K562 (cell line): Measurements from ENCODE around the gene FAM83F. TPM values are rescaled to one million over a fixed set of nuclear protein-coding genes. Genes with fewer than 3 reads are reported as not detected.

ENCODE experiments used
- CREM ChIP-seq: IDR thresholded peaks from 2 replicates; pipeline ENCODE4 v1.6.1; 2014; ENCODE audit warnings: antibody characterized with exemption, low read depth
- ESRRB ChIP-seq: fragments of 250-450 bp; sonication (Bioruptor Pico); IDR thresholded peaks from 2 replicates; pipeline ENCODE4 v1.5.0; 2020; ENCODE audit warnings: mild to moderate bottlenecking, moderate library complexity, borderline replicate concordance
- EWSR1 ChIP-seq: fragments of 450-650 bp; IDR thresholded peaks from 2 replicates; pipeline ENCODE4 v1.6.1; 2018; ENCODE audit warnings: borderline replicate concordance, mild to moderate bottlenecking, low read depth, moderate library complexity; ENCODE audit not compliant: partially characterized antibody
- KDM5B ChIP-seq: fragments of 200-600 bp; sonication (generic); IDR thresholded peaks from 2 replicates; pipeline ENCODE4 v1.6.1; 2012; ENCODE audit warnings: low read depth, mild to moderate bottlenecking, moderate library complexity, low read length, control low read depth, inconsistent platforms; ENCODE audit not compliant: insufficient replicate concordance
- MTA1 ChIP-seq: fragments of 450-650 bp; IDR thresholded peaks from 2 replicates; pipeline ENCODE4 v1.6.1; 2017; ENCODE audit warnings: borderline replicate concordance
- NRF1 ChIP-seq, 2 experiments: fragments of 450-650 bp; IDR thresholded peaks in 1 of 2; conservative IDR thresholded peaks in 1 of 2; 2 replicates each; pipeline ENCODE4 v1.6.1; 2014; ENCODE audit warnings: mild to moderate bottlenecking in 2 of 2
- PCBP1 ChIP-seq: fragments of 200-400 bp; formaldehyde crosslinking; IDR thresholded peaks from 2 replicates; pipeline ENCODE4 v1.6.1; 2018; ENCODE audit warnings: mild to moderate bottlenecking, low read depth, low read length; ENCODE audit not compliant: poor library complexity, severe bottlenecking
- SAFB2 ChIP-seq: fragments of 200-400 bp; formaldehyde crosslinking; IDR thresholded peaks from 2 replicates; pipeline ENCODE4 v1.6.1; 2018; ENCODE audit warnings: borderline replicate concordance, low read length, low read depth, moderate library complexity; ENCODE audit not compliant: severe bottlenecking
- SAP30 ChIP-seq: fragments of 200-600 bp; sonication (generic); IDR thresholded peaks from 2 replicates; pipeline ENCODE4 v1.6.1; 2012; ENCODE audit warnings: borderline replicate concordance, low read depth, mild to moderate bottlenecking, moderate library complexity, low read length, control low read depth, inconsistent platforms; ENCODE audit not compliant: insufficient read depth, poor library complexity, severe bottlenecking
- SMAD3 ChIP-seq: fragments of 450-650 bp; formaldehyde crosslinking; conservative IDR thresholded peaks from 2 replicates; pipeline ENCODE4 v1.4.0; 2020; ENCODE audit warnings: mild to moderate bottlenecking
- STAT5B ChIP-seq: fragments of 250-450 bp; sonication (Bioruptor Pico); IDR thresholded peaks from 2 replicates; pipeline ENCODE4 v1.8.0; 2021; ENCODE audit warnings: mild to moderate bottlenecking, inconsistent platforms
- ZC3H11A ChIP-seq: IDR thresholded peaks from 2 replicates; pipeline ENCODE4 v1.6.1; 2012; ENCODE audit warnings: low read depth, low read length, improper control_type of control experiment
- ZNF124 ChIP-seq: sonication (generic); formaldehyde crosslinking; IDR thresholded peaks from 2 replicates; pipeline ENCODE4 v1.8.1; 2022; ENCODE audit warnings: missing genetic modification reagents
- polyA plus RNA-seq, 8 experiments: library from polyadenylated mRNA; depleted of rRNA in 4 of 8; stranded (reverse) in 5 of 8; unstranded in 3 of 8; fragments of >200 nt; fragmentation: Nextera tagmentation in 2 of 8; fragmentation: Illumina TruSeq in 1 of 8; extraction: Ambion mirVana in 2 of 8; extraction: Trizol in 1 of 8; gene quantifications; 2 replicates each; pipeline versions ENCODE4 v1.2.1 to v1.2.3, GENCODE V29; 2011 to 2014; ENCODE audit warnings: inconsistent platforms in 1 of 8, missing spikeins in 1 of 8
- total RNA-seq, 7 experiments: library from RNA; depleted of rRNA in 6 of 7; stranded (reverse); fragments of >200 nt in 6 of 7; fragmentation: Illumina TruSeq in 2 of 7; extraction: Trizol in 2 of 7; gene quantifications; 2 replicates each; pipeline versions ENCODE4 v1.2.1 to v1.2.3, GENCODE V29; 2011 to 2021; ENCODE audit warnings: low replicate concordance in 1 of 7
- TF ChIP-seq, protein P1 (sequence below): sonication (generic); formaldehyde crosslinking; IDR thresholded peaks from 2 replicates; pipeline ENCODE4 v1.8.0; 2023; ENCODE audit warnings: mild to moderate bottlenecking, missing genetic modification reagents
- TF ChIP-seq, protein P2 (sequence below): fragments of 450-650 bp; IDR thresholded peaks from one replicate; pipeline ENCODE4 v1.6.1; 2018; ENCODE audit warnings: mild to moderate bottlenecking, moderate library complexity; ENCODE audit not compliant: partially characterized antibody
- TF ChIP-seq, protein P3 (sequence below): sonication (generic); formaldehyde crosslinking; IDR thresholded peaks from 2 replicates; pipeline ENCODE4 v1.8.0; 2022; ENCODE audit warnings: mild to moderate bottlenecking, missing genetic modification reagents
- TF ChIP-seq, protein P4 (sequence below): fragments of 200-800 bp; sonication (Bioruptor generic); IDR thresholded peaks from 2 replicates; pipeline ENCODE4 v1.6.1; 2017; ENCODE audit warnings: missing genetic modification characterization, missing compliant biosample characterization

Gene FAM83F
- total and polyA plus RNA-seq, 9 of the 15 experiments (the other 6 are each of a cell fraction or from before 2014, with no cell fraction given) = under 0.01 to 0.13 (median 0.04) TPM; not detected in 1

DNA sequence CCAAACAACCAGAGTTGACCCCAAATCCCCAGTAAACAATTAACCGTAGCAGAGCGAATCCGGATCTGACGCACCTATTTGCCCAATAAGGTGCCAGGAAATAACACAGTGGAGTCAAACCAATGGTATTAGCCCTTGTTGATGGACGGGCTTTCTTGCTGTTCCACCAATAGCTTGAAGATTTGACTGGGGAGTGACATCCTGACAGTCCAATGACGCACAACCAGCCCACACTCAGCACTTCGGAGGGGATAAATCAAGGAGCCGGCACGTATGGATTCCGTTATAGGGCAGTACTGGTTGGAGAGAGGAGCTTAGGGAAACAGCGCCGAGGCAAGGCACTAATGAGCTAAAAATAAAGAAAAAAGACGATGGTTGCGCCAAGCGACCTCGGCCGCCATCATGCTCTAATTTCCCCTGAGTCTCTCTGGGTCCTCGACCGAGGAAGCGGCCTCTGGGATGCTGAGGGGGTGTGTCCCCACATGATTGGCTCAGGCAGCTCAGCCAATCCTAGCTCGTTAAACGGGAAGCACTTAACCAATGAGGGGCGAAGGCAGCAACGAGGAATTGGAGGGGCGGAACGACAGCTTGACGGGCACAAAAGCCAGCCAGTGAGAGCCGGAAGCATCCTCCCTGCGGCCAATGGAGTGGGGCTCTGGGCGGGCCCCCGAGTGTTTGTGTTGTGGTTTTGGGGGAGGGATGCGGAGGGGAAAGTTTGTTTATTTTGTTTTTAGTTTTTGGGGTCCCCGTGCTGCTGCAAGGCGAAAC, 49.5 kb downstream of the FAM83F start (continued):
- TF ChIP-seq, protein P1, sequence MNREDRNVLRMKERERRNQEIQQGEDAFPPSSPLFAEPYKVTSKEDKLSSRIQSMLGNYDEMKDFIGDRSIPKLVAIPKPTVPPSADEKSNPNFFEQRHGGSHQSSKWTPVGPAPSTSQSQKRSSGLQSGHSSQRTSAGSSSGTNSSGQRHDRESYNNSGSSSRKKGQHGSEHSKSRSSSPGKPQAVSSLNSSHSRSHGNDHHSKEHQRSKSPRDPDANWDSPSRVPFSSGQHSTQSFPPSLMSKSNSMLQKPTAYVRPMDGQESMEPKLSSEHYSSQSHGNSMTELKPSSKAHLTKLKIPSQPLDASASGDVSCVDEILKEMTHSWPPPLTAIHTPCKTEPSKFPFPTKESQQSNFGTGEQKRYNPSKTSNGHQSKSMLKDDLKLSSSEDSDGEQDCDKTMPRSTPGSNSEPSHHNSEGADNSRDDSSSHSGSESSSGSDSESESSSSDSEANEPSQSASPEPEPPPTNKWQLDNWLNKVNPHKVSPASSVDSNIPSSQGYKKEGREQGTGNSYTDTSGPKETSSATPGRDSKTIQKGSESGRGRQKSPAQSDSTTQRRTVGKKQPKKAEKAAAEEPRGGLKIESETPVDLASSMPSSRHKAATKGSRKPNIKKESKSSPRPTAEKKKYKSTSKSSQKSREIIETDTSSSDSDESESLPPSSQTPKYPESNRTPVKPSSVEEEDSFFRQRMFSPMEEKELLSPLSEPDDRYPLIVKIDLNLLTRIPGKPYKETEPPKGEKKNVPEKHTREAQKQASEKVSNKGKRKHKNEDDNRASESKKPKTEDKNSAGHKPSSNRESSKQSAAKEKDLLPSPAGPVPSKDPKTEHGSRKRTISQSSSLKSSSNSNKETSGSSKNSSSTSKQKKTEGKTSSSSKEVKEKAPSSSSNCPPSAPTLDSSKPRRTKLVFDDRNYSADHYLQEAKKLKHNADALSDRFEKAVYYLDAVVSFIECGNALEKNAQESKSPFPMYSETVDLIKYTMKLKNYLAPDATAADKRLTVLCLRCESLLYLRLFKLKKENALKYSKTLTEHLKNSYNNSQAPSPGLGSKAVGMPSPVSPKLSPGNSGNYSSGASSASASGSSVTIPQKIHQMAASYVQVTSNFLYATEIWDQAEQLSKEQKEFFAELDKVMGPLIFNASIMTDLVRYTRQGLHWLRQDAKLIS (CRISPR knock-in tag) = no peak
- TF ChIP-seq SAFB2 (no peak), MTA1 (no peak), PCBP1 (no peak), KDM5B (peak; percentile 66), SAP30 (no peak), STAT5B (CRISPR knock-in tag) (no peak), EWSR1 (no peak), ZC3H11A (no peak), CREM (peak; percentile 63), SMAD3 (no peak), ZNF124 (CRISPR knock-in tag) (no peak), ESRRB (CRISPR knock-in tag) (no peak), NRF1 (conservative IDR thresholded peaks at IDR 0.05 in 1 of 2, IDR thresholded peaks at IDR 0.05 in 1 of 2) (peak; percentile 51 to 60; a peak in 3 of 4 replicates)
- TF ChIP-seq, protein P2, sequence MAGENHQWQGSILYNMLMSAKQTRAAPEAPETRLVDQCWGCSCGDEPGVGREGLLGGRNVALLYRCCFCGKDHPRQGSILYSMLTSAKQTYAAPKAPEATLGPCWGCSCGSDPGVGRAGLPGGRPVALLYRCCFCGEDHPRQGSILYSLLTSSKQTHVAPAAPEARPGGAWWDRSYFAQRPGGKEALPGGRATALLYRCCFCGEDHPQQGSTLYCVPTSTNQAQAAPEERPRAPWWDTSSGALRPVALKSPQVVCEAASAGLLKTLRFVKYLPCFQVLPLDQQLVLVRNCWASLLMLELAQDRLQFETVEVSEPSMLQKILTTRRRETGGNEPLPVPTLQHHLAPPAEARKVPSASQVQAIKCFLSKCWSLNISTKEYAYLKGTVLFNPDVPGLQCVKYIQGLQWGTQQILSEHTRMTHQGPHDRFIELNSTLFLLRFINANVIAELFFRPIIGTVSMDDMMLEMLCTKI = no peak
- TF ChIP-seq, protein P3, sequence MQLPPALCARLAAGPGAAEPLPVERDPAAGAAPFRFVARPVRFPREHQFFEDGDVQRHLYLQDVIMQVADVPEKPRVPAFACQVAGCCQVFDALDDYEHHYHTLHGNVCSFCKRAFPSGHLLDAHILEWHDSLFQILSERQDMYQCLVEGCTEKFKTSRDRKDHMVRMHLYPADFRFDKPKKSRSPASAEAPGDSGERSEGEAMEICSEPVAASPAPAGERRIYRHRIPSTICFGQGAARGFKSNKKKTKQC (CRISPR knock-in tag) = no peak
- TF ChIP-seq, protein P4, sequence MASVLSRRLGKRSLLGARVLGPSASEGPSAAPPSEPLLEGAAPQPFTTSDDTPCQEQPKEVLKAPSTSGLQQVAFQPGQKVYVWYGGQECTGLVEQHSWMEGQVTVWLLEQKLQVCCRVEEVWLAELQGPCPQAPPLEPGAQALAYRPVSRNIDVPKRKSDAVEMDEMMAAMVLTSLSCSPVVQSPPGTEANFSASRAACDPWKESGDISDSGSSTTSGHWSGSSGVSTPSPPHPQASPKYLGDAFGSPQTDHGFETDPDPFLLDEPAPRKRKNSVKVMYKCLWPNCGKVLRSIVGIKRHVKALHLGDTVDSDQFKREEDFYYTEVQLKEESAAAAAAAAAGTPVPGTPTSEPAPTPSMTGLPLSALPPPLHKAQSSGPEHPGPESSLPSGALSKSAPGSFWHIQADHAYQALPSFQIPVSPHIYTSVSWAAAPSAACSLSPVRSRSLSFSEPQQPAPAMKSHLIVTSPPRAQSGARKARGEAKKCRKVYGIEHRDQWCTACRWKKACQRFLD (CRISPR knock-in tag) = no peak; the same call in 1 of the 2 replicates
